ENCODE data around the gene CEP68. TPM values are rescaled to one million over a fixed set of nuclear protein-coding genes. Genes with fewer than 3 reads are reported as not detected.

Gene CEP68
- polyA plus RNA-seq, 1 donor from 2014 or later, result 34.7 TPM

DNA sequence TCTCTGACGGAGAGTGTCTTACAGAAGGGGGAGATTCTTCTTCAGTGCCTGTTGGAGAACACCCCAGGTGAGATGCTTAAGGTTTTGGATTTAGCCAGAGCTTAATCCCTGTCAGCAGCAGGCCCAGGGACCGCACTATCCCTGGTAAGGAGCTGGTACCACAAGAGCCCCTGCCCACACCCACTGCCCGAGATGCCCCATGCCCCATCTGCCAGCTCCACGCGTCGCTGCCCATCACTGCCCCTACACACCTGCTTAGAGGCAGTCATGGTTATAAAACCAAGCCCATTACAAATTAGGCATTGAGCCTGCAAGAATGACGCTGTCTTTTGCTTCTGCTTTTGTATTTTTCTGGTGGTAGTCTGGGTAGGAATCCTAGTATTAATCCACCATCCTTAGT is 21.7 kb downstream of the CEP68 start:
- Histone ChIP-seq H3K36me3 (ENCODE audit: insufficient read depth, low read length) (peaks cover 11% of the 10 kb centered on the region), H2AFZ (ENCODE audit: low read depth, low read length) (no peak overlapping the region), H3K9me3 (ENCODE audit: low read length) (no peaks in the 10 kb centered on the region), H3K79me2 (replicated peaks; ENCODE audit: insufficient read depth, low read length) (no peaks in the 10 kb centered on the region), H3K4me2 (ENCODE audit: low read length) (no peak overlapping the region), H3F3A (ENCODE audit: insufficient read depth, low read length, poor library complexity, severe bottlenecking) (no peaks in the 10 kb centered on the region), H3K4me3 (ENCODE audit: low read length) (no peak overlapping the region), H3K27ac (ENCODE audit: low read length) (no peak overlapping the region), H4K20me1 (ENCODE audit: insufficient read depth) (no peaks in the 10 kb centered on the region), H3K9ac (ENCODE audit: low read length) (no peak overlapping the region), H3K27me3 (ENCODE audit: insufficient read depth, low read depth, low read length) (no peaks in the 10 kb centered on the region), H3K9me2 (ENCODE audit: insufficient read depth, low read length) (no peaks in the 10 kb centered on the region)
- TF ChIP-seq, protein P1, sequence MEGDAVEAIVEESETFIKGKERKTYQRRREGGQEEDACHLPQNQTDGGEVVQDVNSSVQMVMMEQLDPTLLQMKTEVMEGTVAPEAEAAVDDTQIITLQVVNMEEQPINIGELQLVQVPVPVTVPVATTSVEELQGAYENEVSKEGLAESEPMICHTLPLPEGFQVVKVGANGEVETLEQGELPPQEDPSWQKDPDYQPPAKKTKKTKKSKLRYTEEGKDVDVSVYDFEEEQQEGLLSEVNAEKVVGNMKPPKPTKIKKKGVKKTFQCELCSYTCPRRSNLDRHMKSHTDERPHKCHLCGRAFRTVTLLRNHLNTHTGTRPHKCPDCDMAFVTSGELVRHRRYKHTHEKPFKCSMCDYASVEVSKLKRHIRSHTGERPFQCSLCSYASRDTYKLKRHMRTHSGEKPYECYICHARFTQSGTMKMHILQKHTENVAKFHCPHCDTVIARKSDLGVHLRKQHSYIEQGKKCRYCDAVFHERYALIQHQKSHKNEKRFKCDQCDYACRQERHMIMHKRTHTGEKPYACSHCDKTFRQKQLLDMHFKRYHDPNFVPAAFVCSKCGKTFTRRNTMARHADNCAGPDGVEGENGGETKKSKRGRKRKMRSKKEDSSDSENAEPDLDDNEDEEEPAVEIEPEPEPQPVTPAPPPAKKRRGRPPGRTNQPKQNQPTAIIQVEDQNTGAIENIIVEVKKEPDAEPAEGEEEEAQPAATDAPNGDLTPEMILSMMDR (IDR thresholded peaks at IDR 0.05; ENCODE audit: poor library complexity, severe bottlenecking), result no peak
- TF ChIP-seq SMC3 (conservative IDR thresholded peaks at IDR 0.05; ENCODE audit: poor library complexity) (no peak), TAF1 (IDR thresholded peaks at IDR 0.05; ENCODE audit: low read depth) (no peak), MXI1 (conservative IDR thresholded peaks at IDR 0.05; ENCODE audit: poor library complexity, severe bottlenecking) (no peak), RAD21 (conservative IDR thresholded peaks at IDR 0.05) (no peak), POLR2AphosphoS5 (IDR thresholded peaks at IDR 0.05) (no peak), EZH2 (IDR thresholded peaks at IDR 0.05; ENCODE audit: borderline replicate concordance, insufficient read depth, low read length, poor library complexity, severe bottlenecking) (no peak), EP300 (conservative IDR thresholded peaks at IDR 0.05; ENCODE audit: poor library complexity, severe bottlenecking) (no peak)
- TF ChIP-seq, protein P2, sequence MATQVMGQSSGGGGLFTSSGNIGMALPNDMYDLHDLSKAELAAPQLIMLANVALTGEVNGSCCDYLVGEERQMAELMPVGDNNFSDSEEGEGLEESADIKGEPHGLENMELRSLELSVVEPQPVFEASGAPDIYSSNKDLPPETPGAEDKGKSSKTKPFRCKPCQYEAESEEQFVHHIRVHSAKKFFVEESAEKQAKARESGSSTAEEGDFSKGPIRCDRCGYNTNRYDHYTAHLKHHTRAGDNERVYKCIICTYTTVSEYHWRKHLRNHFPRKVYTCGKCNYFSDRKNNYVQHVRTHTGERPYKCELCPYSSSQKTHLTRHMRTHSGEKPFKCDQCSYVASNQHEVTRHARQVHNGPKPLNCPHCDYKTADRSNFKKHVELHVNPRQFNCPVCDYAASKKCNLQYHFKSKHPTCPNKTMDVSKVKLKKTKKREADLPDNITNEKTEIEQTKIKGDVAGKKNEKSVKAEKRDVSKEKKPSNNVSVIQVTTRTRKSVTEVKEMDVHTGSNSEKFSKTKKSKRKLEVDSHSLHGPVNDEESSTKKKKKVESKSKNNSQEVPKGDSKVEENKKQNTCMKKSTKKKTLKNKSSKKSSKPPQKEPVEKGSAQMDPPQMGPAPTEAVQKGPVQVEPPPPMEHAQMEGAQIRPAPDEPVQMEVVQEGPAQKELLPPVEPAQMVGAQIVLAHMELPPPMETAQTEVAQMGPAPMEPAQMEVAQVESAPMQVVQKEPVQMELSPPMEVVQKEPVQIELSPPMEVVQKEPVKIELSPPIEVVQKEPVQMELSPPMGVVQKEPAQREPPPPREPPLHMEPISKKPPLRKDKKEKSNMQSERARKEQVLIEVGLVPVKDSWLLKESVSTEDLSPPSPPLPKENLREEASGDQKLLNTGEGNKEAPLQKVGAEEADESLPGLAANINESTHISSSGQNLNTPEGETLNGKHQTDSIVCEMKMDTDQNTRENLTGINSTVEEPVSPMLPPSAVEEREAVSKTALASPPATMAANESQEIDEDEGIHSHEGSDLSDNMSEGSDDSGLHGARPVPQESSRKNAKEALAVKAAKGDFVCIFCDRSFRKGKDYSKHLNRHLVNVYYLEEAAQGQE (IDR thresholded peaks at IDR 0.05; ENCODE audit: borderline replicate concordance), result no peak

DNA sequence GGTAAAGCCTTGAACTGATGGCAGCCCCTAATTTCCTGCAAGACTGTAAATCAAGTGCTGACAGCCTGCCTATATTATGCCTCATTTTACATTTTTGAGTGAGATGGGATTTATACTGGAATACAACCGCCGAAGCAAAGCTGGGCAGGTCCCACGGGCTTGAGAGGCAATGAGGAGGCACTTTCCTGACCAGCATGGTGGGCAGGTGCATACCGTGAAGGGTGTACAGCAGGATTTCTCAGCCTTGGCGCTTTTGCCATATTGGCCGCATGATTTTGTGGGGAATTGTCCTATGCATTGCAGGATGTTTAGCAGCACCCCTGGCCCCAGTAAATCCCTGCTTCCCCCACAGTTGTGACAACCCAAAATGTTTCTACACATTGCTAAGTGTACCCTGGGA is 22.8 kb downstream of the CEP68 start:
- Histone ChIP-seq H3F3A (ENCODE audit: insufficient read depth, low read length, poor library complexity, severe bottlenecking) (no peaks in the 10 kb centered on the region), H3K4me2 (ENCODE audit: low read length) (no peak overlapping the region), H4K20me1 (ENCODE audit: insufficient read depth) (no peaks in the 10 kb centered on the region), H3K4me3 (ENCODE audit: low read length) (no peak overlapping the region), H2AFZ (ENCODE audit: low read depth, low read length) (no peak overlapping the region), H3K9me2 (ENCODE audit: insufficient read depth, low read length) (no peaks in the 10 kb centered on the region), H3K36me3 (ENCODE audit: insufficient read depth, low read length) (peaks cover 18% of the 10 kb centered on the region), H3K9me3 (ENCODE audit: low read length) (no peaks in the 10 kb centered on the region), H3K27ac (ENCODE audit: low read length) (no peak overlapping the region), H3K79me2 (replicated peaks; ENCODE audit: insufficient read depth, low read length) (no peaks in the 10 kb centered on the region), H3K27me3 (ENCODE audit: insufficient read depth, low read depth, low read length) (no peaks in the 10 kb centered on the region), H3K9ac (ENCODE audit: low read length) (no peak overlapping the region)
- TF ChIP-seq EP300 (conservative IDR thresholded peaks at IDR 0.05; ENCODE audit: poor library complexity, severe bottlenecking), result no peak
- no peak for TF ChIP-seq SMC3 (conservative IDR thresholded peaks at IDR 0.05; ENCODE audit: poor library complexity)
- no peak for TF ChIP-seq POLR2AphosphoS5 (IDR thresholded peaks at IDR 0.05)
- TF ChIP-seq EZH2 (IDR thresholded peaks at IDR 0.05; ENCODE audit: borderline replicate concordance, insufficient read depth, low read length, poor library complexity, severe bottlenecking), result no peak
- no peak for TF ChIP-seq TAF1 (IDR thresholded peaks at IDR 0.05; ENCODE audit: low read depth)
- TF ChIP-seq MXI1 (conservative IDR thresholded peaks at IDR 0.05; ENCODE audit: poor library complexity, severe bottlenecking), result no peak
- TF ChIP-seq, protein P1 (IDR thresholded peaks at IDR 0.05; ENCODE audit: poor library complexity, severe bottlenecking), result no peak
- TF ChIP-seq, protein P2 (IDR thresholded peaks at IDR 0.05; ENCODE audit: borderline replicate concordance), result no peak
- no peak for TF ChIP-seq RAD21 (conservative IDR thresholded peaks at IDR 0.05)

All from neural cell (in vitro differentiated cells).